HG03064 (cell line): ENCODE data around the gene SIAE.

Source experiments
- ATAC-seq: cut with Tn5 transposase; IDR thresholded peaks from one replicate; pipeline ENCODE4 v1.9.1; 2021; ENCODE audit warnings: low read depth; ENCODE audit not compliant: unreplicated experiment

The SIAE gene

GRCh38 chr11:124673333-124674167 is at the start of gene SIAE, which contains the start of gene SPA17:
SIAE (minus strand) TSS chr11:124673739; CDS start chr11:124673708, 31 bp downstream.
SPA17 (plus strand) TSS chr11:124673904; CDS start chr11:124675265, 1,361 bp downstream.
- peak; percentile 87 for ATAC-seq

GRCh38 chr11:124722176-124722575 is 48.6 kb upstream of the SIAE start:
- ATAC-seq = no peak

DNA sequence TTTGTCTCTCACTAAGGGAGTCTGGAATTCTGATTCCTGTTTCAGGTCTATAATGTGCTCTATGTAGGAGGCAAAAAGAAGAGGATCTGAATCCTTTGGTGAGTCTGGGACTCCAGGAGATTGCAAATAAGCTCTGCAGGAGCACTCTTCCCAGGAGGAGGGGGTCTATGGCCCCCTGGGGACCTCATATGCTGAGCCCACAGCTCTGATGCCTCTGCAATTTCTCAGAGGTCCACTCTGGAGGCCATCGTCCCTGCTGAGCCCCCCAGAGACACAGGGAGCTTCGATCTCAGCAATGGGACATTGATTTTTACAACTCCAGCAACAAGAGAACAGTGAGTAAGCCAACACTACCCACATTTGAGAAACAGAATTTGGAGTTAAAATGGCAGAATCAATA is 46.0 kb upstream of the SIAE start:
- no peak for ATAC-seq

GRCh38 chr11:124718801-124719200 is 45.3 kb upstream of the SIAE start:
- no peak for ATAC-seq

- ATAC-seq = no peak
Observed at GRCh38 chr11:124717786-124718651, 44.5 kb upstream of the SIAE start.

DNA sequence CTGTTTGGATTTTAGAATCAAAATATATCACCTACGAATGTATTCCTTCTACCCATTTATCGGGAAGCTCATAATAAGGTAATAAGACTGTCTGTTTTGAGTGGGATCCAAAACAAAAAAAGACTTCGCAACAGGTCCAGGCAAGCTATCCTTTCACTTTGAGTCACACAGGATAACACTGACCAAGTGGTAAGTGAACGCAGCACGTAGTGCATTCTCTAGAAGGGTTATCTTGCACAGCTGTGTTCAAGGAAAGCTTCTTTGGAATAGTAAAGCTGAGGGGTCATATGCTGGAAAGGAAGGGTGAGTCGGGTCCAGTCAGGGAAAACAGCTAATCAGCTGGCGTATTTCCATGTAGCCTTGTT is 43.9 kb upstream of the SIAE start:
- peak; percentile 72 for ATAC-seq

GRCh38 chr11:124716591-124716990 is 43.1 kb upstream of the SIAE start:
- ATAC-seq = no peak

- ATAC-seq = no peak
Observed at GRCh38 chr11:124712392-124712791, 38.9 kb upstream of the SIAE start.

- no peak for ATAC-seq
Observed at GRCh38 chr11:124707829-124708228, 34.3 kb upstream of the SIAE start.

DNA sequence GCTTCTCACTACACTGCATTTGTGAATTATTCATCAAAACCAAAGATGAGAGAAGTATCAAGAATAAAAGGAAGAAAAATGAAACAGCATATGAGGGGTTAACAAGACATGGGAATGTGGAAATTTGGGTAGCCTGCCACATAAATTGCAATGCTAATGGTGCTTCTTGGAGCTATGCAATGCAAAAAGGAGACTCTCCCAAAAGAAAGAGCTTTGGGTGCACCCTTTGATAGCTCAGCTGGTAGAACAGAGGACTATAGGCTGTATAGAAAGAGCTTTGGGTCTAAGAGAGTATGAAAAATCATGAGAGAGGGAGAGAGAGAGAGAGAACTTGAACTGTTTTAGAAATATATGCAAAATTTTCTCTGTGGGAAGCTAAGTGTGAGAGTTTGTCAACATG is 26.5 kb upstream of the SIAE start:
- no peak for ATAC-seq

GRCh38 chr11:124699547-124699946 is 26.0 kb upstream of the SIAE start:
- ATAC-seq = no peak

GRCh38 chr11:124693142-124693541 is 19.6 kb upstream of the SIAE start:
- ATAC-seq = no peak

DNA sequence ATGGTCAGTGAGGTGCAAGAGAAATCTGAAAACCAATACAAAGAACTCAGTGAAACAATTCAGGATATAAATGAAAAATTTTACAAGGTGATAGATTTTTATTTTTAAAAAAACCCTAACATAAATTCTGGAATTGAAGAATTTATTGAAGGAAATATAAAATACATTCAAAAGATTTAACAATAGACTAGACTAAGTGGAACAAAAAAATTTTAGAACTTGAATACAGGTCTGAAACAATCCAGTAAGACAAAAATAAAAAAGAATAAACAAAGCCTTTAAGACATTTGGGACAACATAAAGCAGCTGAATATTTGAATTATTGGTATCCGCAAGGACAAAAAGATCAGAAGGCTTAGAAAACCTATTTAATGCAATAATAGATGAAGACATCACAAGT is 8.9 kb upstream of the SIAE start:
- ATAC-seq = no peak

GRCh38 chr11:124681421-124681820 is 7.9 kb upstream of the SIAE start:
- no peak for ATAC-seq

DNA sequence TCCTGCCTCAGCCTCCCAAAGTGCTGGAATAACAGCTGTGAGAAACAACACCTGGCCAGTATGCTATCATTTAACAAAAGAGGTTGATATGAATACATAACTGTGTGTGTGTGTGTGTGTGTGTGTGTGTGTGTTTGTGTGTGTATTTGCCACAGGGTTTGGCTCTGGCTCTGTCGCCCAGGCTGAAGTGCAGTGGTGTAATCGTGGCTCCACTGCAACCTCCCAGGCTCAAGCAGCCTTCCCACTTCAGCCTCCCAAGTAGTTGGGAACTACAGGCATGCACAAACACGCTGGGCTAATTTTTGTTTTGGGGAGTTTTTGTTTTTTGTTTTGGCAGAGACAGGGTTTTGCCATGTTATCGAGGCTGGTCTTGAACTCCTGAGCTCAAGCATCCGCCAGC is 4.9 kb upstream of the SIAE start:
- no peak for ATAC-seq

- no peak for ATAC-seq
Observed at GRCh38 chr11:124676386-124676785, 2.8 kb upstream of the SIAE start.

- no peak for ATAC-seq
Observed at GRCh38 chr11:124674571-124674970, 1.0 kb upstream of the SIAE start.

GRCh38 chr11:124674168-124674517 is 604 bp upstream of the SIAE start:
- no peak for ATAC-seq

DNA sequence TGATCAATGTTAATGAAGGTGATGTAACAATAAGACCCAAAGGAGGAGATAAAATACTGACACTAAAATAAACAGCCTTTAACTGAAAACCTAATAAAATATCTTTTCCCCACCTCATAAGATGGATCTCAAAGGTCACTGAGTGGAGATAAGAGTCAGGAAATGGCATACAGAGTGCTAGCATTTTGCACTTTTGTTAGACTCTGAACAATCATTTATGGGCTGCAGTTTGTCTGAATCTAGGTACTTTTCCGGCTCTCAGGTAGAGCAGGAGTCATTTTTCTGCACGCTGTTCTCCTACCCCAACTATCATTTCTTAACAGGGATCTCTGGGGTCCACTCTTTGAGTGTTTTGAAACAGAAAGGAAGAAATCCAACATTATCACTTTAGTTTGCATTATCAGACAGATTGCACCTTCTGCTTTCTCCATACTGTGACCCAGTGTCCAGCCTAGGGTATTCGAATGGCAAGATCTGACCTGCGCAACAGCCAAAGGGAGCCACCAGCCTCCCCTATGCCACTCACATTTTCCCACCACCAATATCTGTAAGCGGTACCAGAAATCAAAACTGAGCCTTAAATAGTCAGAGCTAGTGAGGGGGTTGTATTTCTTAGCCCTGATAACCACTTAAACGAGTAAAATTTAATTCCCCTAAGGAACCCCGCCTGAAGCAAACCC is 863 bp downstream of the SIAE start:
- ATAC-seq = no peak

DNA sequence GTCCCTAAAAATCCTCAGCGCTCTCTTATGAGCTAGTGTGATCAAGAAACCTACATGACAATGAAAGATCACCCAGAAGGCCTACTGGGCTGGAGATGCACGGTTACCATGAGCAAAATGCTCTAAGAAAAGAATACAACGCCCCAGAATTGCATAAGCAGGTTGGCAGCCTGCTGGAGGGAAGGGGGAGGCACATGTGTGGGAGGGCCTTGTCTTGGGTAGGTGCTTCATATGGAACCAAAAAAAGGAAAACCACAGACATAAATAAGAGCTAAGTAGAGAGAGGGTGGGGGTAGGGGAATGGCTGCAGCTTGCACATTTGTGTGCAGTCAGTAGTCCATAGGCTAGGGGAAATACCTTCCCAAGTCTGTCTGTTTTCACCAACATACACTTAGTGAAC is 2.8 kb downstream of the SIAE start:
- no peak for ATAC-seq

- ATAC-seq = no peak
Observed at GRCh38 chr11:124669193-124669592, 4.3 kb downstream of the SIAE start.
